OCI-LY7 (cell line): ENCODE results near the gene OTOG. TPM values are rescaled to one million over a fixed set of nuclear protein-coding genes. Genes with fewer than 3 reads are reported as not detected.

ENCODE experiments used
- BruUV-seq: library from RNA; stranded (reverse); fragments of 400-500 nt; replicated peaks from 2 replicates; lab custom pipeline; 2021; lab: Mats Ljungman, UMichigan
- CTCF ChIA-PET: fragments of 300-600 bp; sonication (Branson Sonifier 250); formaldehyde crosslinking; loops from one replicate; lab custom pipeline; 2022; ENCODE audit warnings: antibody characterized with exemption; ENCODE audit not compliant: unreplicated experiment; lab: Charles Lee
- POLR2A ChIA-PET: fragments of 300-600 bp; sonication (Branson Sonifier 250); formaldehyde crosslinking; loops from one replicate; lab custom pipeline; 2022; ENCODE audit warnings: antibody characterized with exemption; lab: Charles Lee
- DNase-seq: peaks from one replicate; pipeline ENCODE4 v3.0.0-alpha.2; 2015; ENCODE audit warnings: low spot score
- H2AFZ ChIP-seq: fragments of 200-600 bp; sonication (generic), shearing (Covaris generic); 2 replicates; pipeline ENCODE4 v1.6.1; 2014; ENCODE audit warnings: mild to moderate bottlenecking, antibody characterized with exemption, low read length, moderate library complexity
- H3K27ac ChIP-seq: fragments of 200-600 bp; sonication (generic); 2 replicates; pipeline ENCODE4 v1.5.1; 2014; ENCODE audit warnings: mixed run types, low read depth, mild to moderate bottlenecking, moderate library complexity, low read length, inconsistent platforms; ENCODE audit not compliant: poor library complexity, severe bottlenecking
- H3K36me3 ChIP-seq: fragments of 200-600 bp; sonication (generic); 2 replicates; pipeline ENCODE4 v1.6.1; 2014; ENCODE audit warnings: mild to moderate bottlenecking, antibody characterized with exemption, low read length, moderate library complexity, mixed read lengths; ENCODE audit not compliant: insufficient read depth
- H3K4me1 ChIP-seq: fragments of 200-600 bp; sonication (generic); 2 replicates; pipeline ENCODE4 v1.5.1; 2014; ENCODE audit warnings: mild to moderate bottlenecking, low read length; ENCODE audit not compliant: insufficient read depth, poor library complexity, severe bottlenecking
- H3K4me2 ChIP-seq: fragments of 200-600 bp; sonication (generic); 2 replicates; pipeline ENCODE4 v1.6.1; 2014; ENCODE audit warnings: mild to moderate bottlenecking, low read length
- H3K4me3 ChIP-seq: fragments of 200-600 bp; sonication (generic); 2 replicates; pipeline ENCODE4 v1.5.1; 2014; ENCODE audit warnings: mild to moderate bottlenecking, low read depth, low read length; ENCODE audit not compliant: poor library complexity, severe bottlenecking
- H3K79me2 ChIP-seq: fragments of 200-600 bp; sonication (generic); 2 replicates; pipeline ENCODE4 v1.6.1; 2016; ENCODE audit warnings: low read depth, mild to moderate bottlenecking, low read length, moderate library complexity, mixed read lengths; ENCODE audit not compliant: insufficient read depth
- H3K9me2 ChIP-seq: fragments of 200-600 bp; sonication (generic); 2 replicates; pipeline ENCODE4 v1.6.1; 2016; ENCODE audit warnings: mild to moderate bottlenecking, low read length, mixed read lengths; ENCODE audit not compliant: insufficient read depth
- H3K9me3 ChIP-seq: fragments of 200-600 bp; sonication (generic); 2 replicates; pipeline ENCODE4 v1.6.1; 2014; ENCODE audit warnings: mild to moderate bottlenecking, mixed run types, low read length, mixed read lengths
- H4K20me1 ChIP-seq: fragments of 200-600 bp; sonication (generic); 2 replicates; pipeline ENCODE4 v1.6.1; 2014; ENCODE audit warnings: mild to moderate bottlenecking, antibody characterized with exemption, low read length, moderate library complexity, mixed read lengths; ENCODE audit not compliant: insufficient read depth
- CTCF ChIP-seq: fragments of 200-600 bp; sonication (generic); conservative IDR thresholded peaks from 2 replicates; pipeline ENCODE4 v1.5.1; 2014; ENCODE audit warnings: mild to moderate bottlenecking, antibody characterized with exemption, low read length, moderate library complexity, mixed read lengths
- EZH2phosphoT487 ChIP-seq: fragments of 200-600 bp; sonication (generic); IDR thresholded peaks from 2 replicates; pipeline ENCODE4 v1.6.1; 2018; ENCODE audit warnings: low read depth, borderline replicate concordance, mild to moderate bottlenecking, mixed run types, antibody characterized with exemption, low read length, moderate library complexity, mixed read lengths
- intact Hi-C: fragments of 100-400 bp; cut with micrococcal nuclease; formaldehyde crosslinking; loops from one replicate; pipeline ENCODE4 v1.10.0; 2022; ENCODE audit not compliant: unreplicated experiment
- total RNA-seq, 2 experiments: library from RNA; depleted of rRNA in 1 of 2; stranded (reverse); fragments of >200 nt in 1 of 2; shearing (Covaris generic) in 1 of 2; gene quantifications; 2 replicates each; pipeline ENCODE4 v1.2.3, GENCODE V29; 2014 to 2022

The OTOG gene
- total RNA-seq, 2 experiments from 2014 or later, result not detected

- H3K4me1 ChIP-seq, result no peaks in the 10 kb centered on the region
- no peak overlapping the region for H3K4me2 ChIP-seq
- BruUV-seq, result no TSS peak
- H3K36me3 ChIP-seq, result no peaks in the 10 kb centered on the region
- H3K79me2 ChIP-seq, result no peaks in the 10 kb centered on the region
- no peaks in the 10 kb centered on the region for H3K9me3 ChIP-seq
- ChIA-PET CTCF (interaction anchor here (0.6 to 1.3 kb wide), 3 partner anchors 16 to 122 kb away, joined by 3 to 6 read pairs (median 3); no protein-coding TSS in a partner anchor), POLR2A (no interaction called here)
- no peaks in the 10 kb centered on the region for H4K20me1 ChIP-seq
- no peak overlapping the region for H3K4me3 ChIP-seq
- H3K27ac ChIP-seq, result no peak overlapping the region
- H2AFZ ChIP-seq, result no peak overlapping the region
- no peak for TF ChIP-seq EZH2phosphoT487
- TF ChIP-seq CTCF, result peak; percentile 94
- intact Hi-C loops, result loop anchor here (1.0 kb wide), 3 partner anchors 120 to 274 kb away; no protein-coding TSS in a partner anchor
- DNase-seq, result peak; percentile 81
- no peaks in the 10 kb centered on the region for H3K9me2 ChIP-seq
Observed at GRCh38 chr11:17504330-17505107, 42.5 kb upstream of the OTOG start.

- Histone ChIP-seq H4K20me1 (no peaks in the 10 kb centered on the region), H3K4me2 (no peak overlapping the region), H3K9me2 (no peaks in the 10 kb centered on the region), H3K4me3 (no peak overlapping the region), H3K9me3 (no peaks in the 10 kb centered on the region), H2AFZ (no peak overlapping the region), H3K27ac (no peak overlapping the region), H3K4me1 (no peaks in the 10 kb centered on the region), H3K36me3 (no peaks in the 10 kb centered on the region), H3K79me2 (no peaks in the 10 kb centered on the region)
- intact Hi-C loops, result no loop called here
- no peak for DNase-seq
- CTCF ChIA-PET, result interaction anchor here (1.0 kb wide), 1 partner anchor 17 kb away, joined by 3 read pairs; no protein-coding TSS in a partner anchor
- POLR2A ChIA-PET, result interaction anchor here (0.7 kb wide), 1 partner anchor 120 kb away, joined by 3 read pairs; no protein-coding TSS in a partner anchor
- no peak for TF ChIP-seq EZH2phosphoT487
- BruUV-seq, result no TSS peak
Observed at GRCh38 chr11:17505146-17505545, 41.9 kb upstream of the OTOG start.

GRCh38 chr11:17506314-17506713, 40.7 kb upstream of the OTOG start:
- no peaks in the 10 kb centered on the region for H3K79me2 ChIP-seq
- no peaks in the 10 kb centered on the region for H3K9me2 ChIP-seq
- H3K4me3 ChIP-seq, result no peak overlapping the region
- BruUV-seq, result no TSS peak
- H4K20me1 ChIP-seq, result no peaks in the 10 kb centered on the region
- intact Hi-C loops, result no loop called here
- no peaks in the 10 kb centered on the region for H3K36me3 ChIP-seq
- H3K27ac ChIP-seq, result no peak overlapping the region
- no peaks in the 10 kb centered on the region for H3K9me3 ChIP-seq
- TF ChIP-seq EZH2phosphoT487 (no peak), CTCF (no peak)
- no peak overlapping the region for H2AFZ ChIP-seq
- CTCF ChIA-PET, result no interaction called here
- H3K4me2 ChIP-seq, result no peak overlapping the region
- POLR2A ChIA-PET, result no interaction called here
- DNase-seq, result no peak
- no peaks in the 10 kb centered on the region for H3K4me1 ChIP-seq
